Measurements from ENCODE around the gene AFG1L.

Gene AFG1L

DNA sequence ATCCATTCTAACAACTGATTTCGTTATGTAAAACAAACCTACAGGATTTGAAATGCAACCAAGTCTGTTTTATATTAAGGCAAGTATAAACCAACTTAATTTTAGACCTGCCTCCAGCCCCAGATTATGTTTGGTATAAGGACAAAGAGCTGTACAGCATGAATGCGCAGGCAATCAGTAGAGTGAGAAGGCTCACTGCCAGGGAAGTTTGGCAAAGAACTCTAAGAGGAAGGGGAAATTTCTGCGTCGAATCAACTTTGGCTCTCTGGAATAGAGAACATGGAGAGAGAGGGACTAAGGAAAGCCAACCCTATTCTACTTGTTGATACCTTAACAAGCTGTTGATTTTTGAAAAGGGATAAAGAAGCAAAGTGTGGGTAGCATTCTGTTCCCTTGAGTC, 168.9 kb downstream of the AFG1L start:
- Mint-ChIP-seq H3K9me3 (no peaks in the 10 kb centered on the region), H3K27me3 (peaks cover 2% of the 10 kb centered on the region), H3K27ac (no peak overlapping the region), H3K4me1 (ENCODE audit: low read depth) (no peaks in the 10 kb centered on the region), H3K4me3 (no peak overlapping the region), H3K36me3 (ENCODE audit: low read depth) (no peaks in the 10 kb centered on the region)
- no peak for DNase-seq

DNA sequence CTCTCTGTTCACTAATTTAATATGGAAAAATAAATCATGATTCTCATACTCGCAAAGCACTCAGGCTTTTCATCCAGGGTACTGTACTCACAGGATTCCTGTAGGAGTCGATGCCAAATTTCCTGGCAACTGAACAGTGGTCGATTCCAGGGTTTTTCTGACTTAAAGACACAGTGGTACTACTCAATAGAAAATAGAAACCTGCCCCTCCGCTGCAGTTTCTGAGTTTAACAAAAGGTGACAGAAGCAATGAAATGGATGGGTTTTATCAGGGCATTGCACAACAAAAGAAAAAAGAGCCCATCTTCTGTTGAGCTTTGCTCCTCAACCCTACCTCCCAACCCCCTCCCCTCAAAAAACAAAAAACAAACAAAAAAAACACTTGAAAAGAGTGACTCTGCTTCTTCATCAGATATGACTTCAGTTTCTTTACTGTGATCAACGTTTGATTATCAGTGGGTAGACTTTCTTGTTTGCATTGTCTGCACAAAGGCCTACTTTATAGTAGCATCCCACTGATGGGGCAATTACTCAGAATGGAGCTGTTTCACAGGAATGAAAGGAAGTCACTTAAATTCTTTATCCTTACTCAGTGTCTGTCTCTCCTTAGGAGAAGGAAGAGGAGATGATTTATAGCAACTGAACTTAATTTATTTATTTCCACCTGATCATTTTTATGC, 169.7 kb downstream of the AFG1L start:
- H3K9me3 Mint-ChIP-seq, result no peaks in the 10 kb centered on the region
- no peak overlapping the region for H3K4me3 Mint-ChIP-seq
- H3K27ac Mint-ChIP-seq, result no peak overlapping the region
- H3K36me3 Mint-ChIP-seq (ENCODE audit: low read depth), result no peaks in the 10 kb centered on the region
- DNase-seq, result no peak
- H3K27me3 Mint-ChIP-seq, result peaks cover 5% of the 10 kb centered on the region
- H3K4me1 Mint-ChIP-seq (ENCODE audit: low read depth), result no peaks in the 10 kb centered on the region

DNA sequence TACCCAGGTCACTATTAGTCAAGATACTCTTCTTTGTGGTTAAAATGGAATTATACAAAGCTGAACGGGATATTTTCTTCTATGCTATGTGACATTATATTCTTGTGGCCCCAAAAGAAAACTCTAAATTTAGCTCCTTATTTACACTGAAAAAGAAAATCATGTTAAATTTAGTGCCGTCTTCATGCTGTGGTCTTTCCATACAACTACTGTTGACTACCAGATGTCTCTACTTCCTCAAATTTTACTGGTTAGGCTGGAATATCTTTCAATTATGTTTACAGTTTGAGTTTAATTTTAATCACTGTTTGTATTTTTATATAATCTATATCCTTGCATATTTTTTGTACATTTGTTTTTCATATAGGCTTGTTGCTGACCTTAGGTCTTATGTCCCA, 170.2 kb downstream of the AFG1L start:
- Mint-ChIP-seq H3K4me3 (no peak overlapping the region), H3K4me1 (ENCODE audit: low read depth) (no peaks in the 10 kb centered on the region), H3K27ac (no peak overlapping the region), H3K27me3 (peaks cover 7% of the 10 kb centered on the region), H3K36me3 (ENCODE audit: low read depth) (no peaks in the 10 kb centered on the region), H3K9me3 (no peaks in the 10 kb centered on the region)
- no peak for DNase-seq

- Mint-ChIP-seq H3K4me3 (no peak overlapping the region), H3K27me3 (peaks cover 15% of the 10 kb centered on the region), H3K27ac (no peak overlapping the region), H3K9me3 (no peaks in the 10 kb centered on the region), H3K36me3 (ENCODE audit: low read depth) (peaks cover 2% of the 10 kb centered on the region), H3K4me1 (ENCODE audit: low read depth) (no peaks in the 10 kb centered on the region)
- no peak for DNase-seq
Observed at GRCh38 chr6:108468346-108468745, 173.5 kb downstream of the AFG1L start.

- H3K4me3 Mint-ChIP-seq, result no peak overlapping the region
- no peak for DNase-seq
- H3K27ac Mint-ChIP-seq, result no peak overlapping the region
- H3K27me3 Mint-ChIP-seq, result peaks cover 15% of the 10 kb centered on the region
- H3K9me3 Mint-ChIP-seq, result no peaks in the 10 kb centered on the region
- peaks cover 4% of the 10 kb centered on the region for H3K4me1 Mint-ChIP-seq (ENCODE audit: low read depth)
- peaks cover 2% of the 10 kb centered on the region for H3K36me3 Mint-ChIP-seq (ENCODE audit: low read depth)
Observed at GRCh38 chr6:108469316-108469715, 174.5 kb downstream of the AFG1L start.

- Mint-ChIP-seq H3K27ac (no peak overlapping the region), H3K36me3 (ENCODE audit: low read depth) (peaks cover 11% of the 10 kb centered on the region), H3K4me1 (ENCODE audit: low read depth) (peaks cover 7% of the 10 kb centered on the region), H3K27me3 (peaks cover 18% of the 10 kb centered on the region), H3K9me3 (no peaks in the 10 kb centered on the region), H3K4me3 (no peak overlapping the region)
- no peak for DNase-seq
Observed at GRCh38 chr6:108473197-108473596, 178.3 kb downstream of the AFG1L start.

GRCh38 chr6:108476376-108476775, 181.5 kb downstream of the AFG1L start:
- Mint-ChIP-seq H3K27ac (no peak overlapping the region), H3K9me3 (peaks cover 3% of the 10 kb centered on the region), H3K4me1 (ENCODE audit: low read depth) (peaks cover 7% of the 10 kb centered on the region), H3K36me3 (ENCODE audit: low read depth) (peaks cover 29% of the 10 kb centered on the region), H3K27me3 (peaks cover 9% of the 10 kb centered on the region), H3K4me3 (no peak overlapping the region)
- DNase-seq, result no peak

GRCh38 chr6:108476847-108477430, 182.1 kb downstream of the AFG1L start:
- Mint-ChIP-seq H3K36me3 (ENCODE audit: low read depth) (peaks cover 31% of the 10 kb centered on the region), H3K27me3 (peaks cover 5% of the 10 kb centered on the region)

DNA sequence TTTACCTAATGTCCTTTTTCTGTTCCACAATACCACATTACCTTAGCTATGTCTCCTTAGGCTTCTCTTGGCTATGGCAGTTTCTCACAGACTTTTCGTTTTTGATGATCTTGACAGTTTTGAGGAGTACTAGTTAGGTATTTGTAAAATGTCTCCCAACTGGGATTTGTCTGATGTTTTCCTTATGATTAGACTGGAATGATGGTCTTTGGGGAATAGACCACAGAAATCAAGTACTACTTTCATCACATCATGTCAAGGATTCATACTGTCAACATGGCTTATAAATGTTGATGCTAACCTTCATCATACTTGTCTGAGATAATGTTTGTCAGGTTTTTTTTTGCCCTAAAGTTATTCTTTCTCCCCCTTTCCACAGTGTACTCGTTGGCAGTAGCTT, 187.7 kb downstream of the AFG1L start:
- Mint-ChIP-seq H3K27me3 (no peaks in the 10 kb centered on the region), H3K4me3 (no peak overlapping the region), H3K27ac (no peak overlapping the region), H3K4me1 (ENCODE audit: low read depth) (no peaks in the 10 kb centered on the region), H3K9me3 (peaks cover 6% of the 10 kb centered on the region), H3K36me3 (ENCODE audit: low read depth) (peaks cover 30% of the 10 kb centered on the region)
- no peak for DNase-seq

More at GRCh38 chr6:108476847-108477430, 182.1 kb downstream of the AFG1L start:
- peaks cover 7% of the 10 kb centered on the region for H3K4me1 Mint-ChIP-seq (ENCODE audit: low read depth)
- peaks cover 3% of the 10 kb centered on the region for H3K9me3 Mint-ChIP-seq
- no peak overlapping the region for H3K27ac Mint-ChIP-seq
- no peak overlapping the region for H3K4me3 Mint-ChIP-seq
- DNase-seq, result no peak

DNA sequence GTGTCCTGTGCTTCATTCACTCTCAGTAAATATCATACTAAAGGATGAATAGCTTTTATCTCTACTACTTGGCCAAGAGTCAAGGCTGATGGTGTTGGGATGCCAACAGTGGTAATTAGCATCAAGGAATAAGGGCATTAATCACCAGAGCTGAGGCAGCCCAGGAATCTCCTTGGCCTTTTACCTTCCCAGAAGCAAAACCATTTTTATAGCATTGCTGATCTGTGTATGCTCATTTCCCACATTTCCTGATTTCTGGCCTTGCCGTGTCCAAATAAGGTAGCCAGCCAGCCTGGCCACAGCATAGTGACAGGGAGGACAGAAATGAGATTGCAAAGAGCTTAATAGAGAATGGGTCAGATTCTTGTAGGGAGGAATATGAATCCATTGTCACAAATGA, 189.2 kb downstream of the AFG1L start:
- Mint-ChIP-seq H3K4me3 (no peak overlapping the region), H3K9me3 (peaks cover 6% of the 10 kb centered on the region), H3K4me1 (ENCODE audit: low read depth) (peaks cover 3% of the 10 kb centered on the region), H3K27me3 (no peaks in the 10 kb centered on the region), H3K27ac (no peak overlapping the region), H3K36me3 (ENCODE audit: low read depth) (peaks cover 24% of the 10 kb centered on the region)
- DNase-seq, result no peak

DNA sequence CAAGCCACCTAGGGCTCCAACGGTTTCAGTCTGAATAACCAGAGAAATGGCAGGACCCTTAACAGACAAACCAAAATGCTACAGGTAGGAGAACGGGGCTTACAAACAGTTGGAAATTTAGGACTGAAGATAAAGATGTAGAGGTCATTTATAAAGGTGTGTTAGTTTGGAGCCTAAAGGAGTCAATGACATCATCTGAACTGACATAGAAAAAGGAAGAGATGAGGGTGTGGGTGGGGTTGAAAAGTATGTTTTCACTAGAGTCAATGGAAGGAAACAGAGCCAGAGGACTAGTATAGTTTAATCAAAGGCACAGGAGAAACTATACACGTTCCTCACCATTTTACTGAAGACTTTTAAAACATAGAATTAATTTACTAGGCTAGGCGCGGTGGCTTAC, 194.8 kb downstream of the AFG1L start:
- Mint-ChIP-seq H3K36me3 (ENCODE audit: low read depth) (no peaks in the 10 kb centered on the region), H3K4me3 (no peak overlapping the region), H3K9me3 (no peaks in the 10 kb centered on the region), H3K27me3 (no peaks in the 10 kb centered on the region), H3K4me1 (ENCODE audit: low read depth) (peaks cover 3% of the 10 kb centered on the region), H3K27ac (no peak overlapping the region)
- no peak for DNase-seq

DNA sequence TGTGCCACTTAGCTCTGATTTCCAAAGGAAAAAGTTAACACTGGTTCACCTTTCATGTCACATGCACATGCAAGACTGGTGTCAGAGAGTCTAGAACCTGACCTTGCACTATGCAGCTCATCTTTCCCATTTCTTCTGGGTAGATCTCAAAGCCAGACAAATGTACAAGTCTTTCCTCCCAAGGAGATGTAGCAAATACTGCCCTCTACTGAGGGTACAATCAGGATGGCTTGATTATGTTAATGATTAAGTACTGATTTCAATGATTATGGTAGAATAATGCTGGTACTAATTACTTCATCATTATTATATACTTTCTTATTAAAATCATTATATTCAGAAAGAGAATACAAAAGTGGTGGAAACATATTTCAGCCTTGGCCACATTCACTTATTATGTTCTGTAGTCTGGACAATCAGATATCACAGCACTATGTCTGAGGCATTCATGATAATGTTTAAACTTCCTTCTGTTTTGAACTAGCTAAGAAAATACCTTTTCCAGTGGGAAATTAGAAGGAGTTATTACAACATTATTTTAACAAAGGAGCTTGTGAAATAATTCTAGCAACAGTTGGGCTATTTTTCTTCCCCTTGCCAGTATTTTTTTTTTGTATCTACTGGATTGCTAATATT, 197.4 kb downstream of the AFG1L start:
- no peaks in the 10 kb centered on the region for H3K36me3 Mint-ChIP-seq (ENCODE audit: low read depth)
- DNase-seq, result no peak
- H3K4me3 Mint-ChIP-seq, result no peak overlapping the region

DNA sequence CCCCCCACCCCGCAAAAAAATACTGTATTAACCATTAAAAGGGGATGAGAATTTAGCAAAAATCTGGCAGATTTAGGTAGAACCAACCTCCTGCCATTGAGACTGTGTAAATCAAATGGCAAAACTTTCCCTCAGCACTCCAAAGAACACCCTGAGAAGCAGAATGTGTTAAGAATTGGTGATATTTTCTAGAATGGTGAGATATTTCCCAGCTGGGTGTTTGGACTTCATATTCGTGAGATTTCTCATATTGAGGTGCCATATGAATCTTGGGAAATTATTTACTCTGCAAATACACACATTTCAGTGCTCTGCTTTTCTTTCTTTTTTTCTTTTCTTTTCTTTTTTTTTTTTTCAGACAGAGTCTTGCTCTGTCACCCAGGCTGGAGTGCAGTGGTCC, 199.6 kb downstream of the AFG1L start:
- Mint-ChIP-seq H3K4me3 (no peak overlapping the region), H3K36me3 (ENCODE audit: low read depth) (no peaks in the 10 kb centered on the region), H3K27me3 (no peaks in the 10 kb centered on the region), H3K4me1 (ENCODE audit: low read depth) (no peaks in the 10 kb centered on the region), H3K27ac (no peak overlapping the region), H3K9me3 (no peaks in the 10 kb centered on the region)
- DNase-seq, result no peak

More for the DNA sequence above, 197.4 kb downstream of the AFG1L start:
- Mint-ChIP-seq H3K27ac (no peak overlapping the region), H3K4me1 (ENCODE audit: low read depth) (peaks cover 3% of the 10 kb centered on the region), H3K27me3 (no peaks in the 10 kb centered on the region), H3K9me3 (no peaks in the 10 kb centered on the region)

DNA sequence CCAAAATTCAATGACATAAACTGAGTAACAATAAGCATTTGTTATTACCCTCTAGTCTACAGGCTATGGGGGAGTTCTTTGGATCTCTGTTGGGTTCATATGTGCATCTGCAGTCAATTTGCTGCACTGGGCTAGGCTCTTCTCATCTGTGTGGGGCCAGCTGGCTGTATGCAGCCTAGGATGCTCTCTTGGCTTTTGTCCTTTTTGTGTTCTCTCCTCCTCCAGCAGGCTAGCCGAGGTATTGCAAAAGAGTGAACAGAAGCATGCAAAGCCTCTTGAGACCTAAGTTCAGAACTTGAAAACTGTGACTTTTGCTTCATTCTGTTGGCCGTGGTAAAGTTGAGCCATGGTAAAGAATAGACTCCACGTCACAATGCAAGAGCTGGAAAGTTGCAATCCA, 203.0 kb downstream of the AFG1L start:
- no peaks in the 10 kb centered on the region for H3K27me3 Mint-ChIP-seq
- DNase-seq, result no peak
- no peak overlapping the region for H3K27ac Mint-ChIP-seq
- H3K9me3 Mint-ChIP-seq, result no peaks in the 10 kb centered on the region
- peaks cover 6% of the 10 kb centered on the region for H3K36me3 Mint-ChIP-seq (ENCODE audit: low read depth)
- peaks cover 11% of the 10 kb centered on the region for H3K4me1 Mint-ChIP-seq (ENCODE audit: low read depth)
- H3K4me3 Mint-ChIP-seq, result no peak overlapping the region

DNA sequence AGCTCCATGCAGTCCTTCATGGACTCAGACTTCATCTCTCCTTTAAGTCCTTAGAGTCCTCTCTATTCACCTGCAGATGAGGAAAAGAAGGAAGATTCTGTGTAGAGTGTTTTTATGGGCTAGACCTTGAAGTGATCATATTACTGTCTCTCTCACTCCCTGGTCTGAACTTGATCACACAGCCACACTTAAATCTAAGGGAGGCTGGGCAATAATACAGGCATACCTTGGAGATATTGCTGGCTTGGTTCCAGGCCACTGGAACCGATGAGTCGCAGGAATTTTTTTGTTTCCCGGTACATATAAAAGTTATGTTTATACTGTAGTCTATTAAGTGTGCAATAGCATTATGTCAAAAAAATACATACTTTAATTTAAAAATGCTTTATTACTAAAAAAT, 206.7 kb downstream of the AFG1L start:
- peaks cover 10% of the 10 kb centered on the region for H3K36me3 Mint-ChIP-seq (ENCODE audit: low read depth)
- no peaks in the 10 kb centered on the region for H3K9me3 Mint-ChIP-seq
- DNase-seq, result no peak
- H3K4me3 Mint-ChIP-seq, result no peak overlapping the region
- H3K4me1 Mint-ChIP-seq (ENCODE audit: low read depth), result peaks cover 11% of the 10 kb centered on the region
- H3K27me3 Mint-ChIP-seq, result no peaks in the 10 kb centered on the region
- H3K27ac Mint-ChIP-seq, result no peak overlapping the region

Measured in activated T-cell treated with anti-CD3 and anti-CD28 coated beads, Interleukin-2, amount 50 U/mL, for 24 hours (primary cell).